ENCODE results near the gene EVL. TPM values are rescaled to one million over a fixed set of nuclear protein-coding genes. Genes with fewer than 3 reads are reported as not detected.

Gene EVL
- total and polyA plus RNA-seq, 2 donors from 2014 or later: 54.8 to 84.1 TPM

DNA sequence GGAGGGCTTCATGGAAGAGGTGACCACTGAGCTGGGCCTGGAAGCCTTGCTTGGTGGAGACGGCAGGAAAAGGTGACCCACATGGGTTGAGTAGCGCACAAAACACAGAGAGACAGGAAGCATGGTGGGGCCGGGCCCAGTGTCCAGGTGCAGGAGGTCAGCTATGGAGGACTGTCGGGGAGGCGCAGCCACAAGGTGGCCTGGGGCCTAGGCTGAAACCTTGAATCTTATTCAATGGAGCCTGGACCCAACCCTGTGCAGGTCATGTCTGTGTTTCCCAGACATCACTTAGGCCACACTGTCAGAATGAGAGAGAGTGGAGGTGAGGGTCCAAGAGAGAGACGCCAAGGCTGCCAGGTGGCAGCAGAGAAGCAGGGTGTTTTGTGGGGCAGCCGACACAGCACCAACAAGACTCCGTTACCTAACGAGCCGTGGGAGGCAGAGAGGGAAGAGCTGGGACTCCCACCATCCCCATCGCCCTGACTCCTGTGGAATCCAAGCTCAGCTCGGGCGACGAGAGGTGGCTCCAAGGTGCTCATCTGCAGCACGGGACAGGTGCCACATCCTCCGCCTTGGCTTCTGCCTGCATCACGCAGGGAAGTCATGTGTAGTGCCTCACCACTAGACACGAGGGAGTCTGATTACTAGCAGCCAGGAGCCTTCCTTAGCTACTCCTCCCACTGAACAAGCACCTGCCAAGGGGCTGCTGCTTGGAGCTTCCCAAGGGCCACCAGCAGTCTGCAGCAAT is 55.5 kb downstream of the EVL start:
- intact Hi-C loops (cut with DNase I): no loop called here
- TF ChIP-seq, protein P1, sequence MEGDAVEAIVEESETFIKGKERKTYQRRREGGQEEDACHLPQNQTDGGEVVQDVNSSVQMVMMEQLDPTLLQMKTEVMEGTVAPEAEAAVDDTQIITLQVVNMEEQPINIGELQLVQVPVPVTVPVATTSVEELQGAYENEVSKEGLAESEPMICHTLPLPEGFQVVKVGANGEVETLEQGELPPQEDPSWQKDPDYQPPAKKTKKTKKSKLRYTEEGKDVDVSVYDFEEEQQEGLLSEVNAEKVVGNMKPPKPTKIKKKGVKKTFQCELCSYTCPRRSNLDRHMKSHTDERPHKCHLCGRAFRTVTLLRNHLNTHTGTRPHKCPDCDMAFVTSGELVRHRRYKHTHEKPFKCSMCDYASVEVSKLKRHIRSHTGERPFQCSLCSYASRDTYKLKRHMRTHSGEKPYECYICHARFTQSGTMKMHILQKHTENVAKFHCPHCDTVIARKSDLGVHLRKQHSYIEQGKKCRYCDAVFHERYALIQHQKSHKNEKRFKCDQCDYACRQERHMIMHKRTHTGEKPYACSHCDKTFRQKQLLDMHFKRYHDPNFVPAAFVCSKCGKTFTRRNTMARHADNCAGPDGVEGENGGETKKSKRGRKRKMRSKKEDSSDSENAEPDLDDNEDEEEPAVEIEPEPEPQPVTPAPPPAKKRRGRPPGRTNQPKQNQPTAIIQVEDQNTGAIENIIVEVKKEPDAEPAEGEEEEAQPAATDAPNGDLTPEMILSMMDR (IDR thresholded peaks at IDR 0.05; ENCODE audit: borderline replicate concordance, extremely low read depth, insufficient read depth): no peak
- peaks cover 0 to 3% (median 2%) of the 10 kb centered on the region in 3 donors for H3K36me3 ChIP-seq (ENCODE audit: control insufficient read depth in 2 of 3, insufficient read depth in 3 of 3, low read length in 3 of 3)
- no peak overlapping the region for H3K27ac ChIP-seq (ENCODE audit: low read depth in 2 of 2, low read length in 2 of 2)
- no peak overlapping the region for H3K4me3 ChIP-seq (ENCODE audit: low read length in 3 of 3)
- no peaks in the 10 kb centered on the region for H3K4me1 ChIP-seq (ENCODE audit: control insufficient read depth in 2 of 3, insufficient read depth in 2 of 3, low read depth in 1 of 3, low read length in 3 of 3)
- no peak for FAIRE-seq
- no peak overlapping the region for H3K9ac ChIP-seq (ENCODE audit: low read length in 3 of 3)
- peak in 1 of 5 donors; percentile 44 for DNase-seq
- H3K9me3 ChIP-seq (ENCODE audit: control insufficient read depth in 2 of 3, insufficient read depth in 1 of 3, low read length in 3 of 3): no peaks in the 10 kb centered on the region
- H3K27me3 ChIP-seq (ENCODE audit: control insufficient read depth, insufficient read depth, low read length): no peaks in the 10 kb centered on the region

DNA sequence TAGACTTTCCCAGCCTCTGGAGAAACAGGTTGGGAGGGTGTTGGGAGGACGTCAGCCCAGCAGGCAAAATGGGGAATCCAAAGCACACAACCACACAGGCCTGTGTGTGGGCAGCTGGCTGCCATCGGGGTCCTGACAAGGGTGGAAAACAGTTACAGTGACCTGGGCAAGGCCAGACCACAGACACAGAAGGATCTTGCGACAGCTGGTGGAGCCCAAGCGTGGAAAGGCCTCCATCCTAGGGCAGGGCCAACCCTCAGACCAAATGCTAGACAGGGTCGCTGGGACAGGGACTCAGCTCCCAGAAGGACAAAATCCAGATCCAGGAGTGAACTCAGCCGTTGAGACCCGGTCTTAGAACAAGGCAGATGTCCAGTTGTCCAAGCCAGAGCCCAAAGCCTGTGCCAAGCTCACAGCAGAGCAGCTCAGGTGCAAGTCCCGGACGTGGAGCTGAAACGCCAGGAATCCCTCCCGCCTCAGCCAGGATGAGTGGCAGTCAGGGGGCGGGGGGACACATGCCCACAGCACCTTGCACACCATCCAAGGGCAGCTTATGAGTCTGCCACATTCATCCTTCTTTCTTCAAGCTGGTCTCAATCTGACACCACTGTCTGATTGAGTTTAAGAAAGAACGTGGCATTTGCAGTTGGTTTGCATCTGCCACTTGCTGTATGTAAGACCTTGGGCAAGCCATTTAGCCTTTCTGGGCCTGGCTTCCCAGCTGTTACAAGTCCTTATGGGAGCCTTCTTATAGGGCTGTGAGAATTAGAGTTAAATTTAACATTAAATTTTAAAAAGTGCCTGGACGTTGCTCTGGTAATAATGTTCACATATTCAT is 56.6 kb downstream of the EVL start:
- Histone ChIP-seq H3K27ac (ENCODE audit: low read depth in 2 of 2, low read length in 2 of 2) (no peak overlapping the region), H3K4me1 (ENCODE audit: control insufficient read depth in 2 of 3, insufficient read depth in 2 of 3, low read depth in 1 of 3, low read length in 3 of 3) (no peaks in the 10 kb centered on the region), H3K9ac (ENCODE audit: low read length in 3 of 3) (no peak overlapping the region), H3K4me3 (ENCODE audit: low read length in 3 of 3) (no peak overlapping the region), H3K27me3 (ENCODE audit: control insufficient read depth, insufficient read depth, low read length) (no peaks in the 10 kb centered on the region), H3K9me3 (ENCODE audit: control insufficient read depth in 2 of 3, insufficient read depth in 1 of 3, low read length in 3 of 3) (no peaks in the 10 kb centered on the region), H3K36me3 (ENCODE audit: control insufficient read depth in 2 of 3, insufficient read depth in 3 of 3, low read length in 3 of 3) (peaks cover 2 to 4% (median 3%) of the 10 kb centered on the region in 3 donors)
- intact Hi-C loops (cut with DNase I): no loop called here
- FAIRE-seq (no peak), DNase-seq (peak in 1 of 5 donors; percentile 51)
- TF ChIP-seq, protein P1 (IDR thresholded peaks at IDR 0.05; ENCODE audit: borderline replicate concordance, extremely low read depth, insufficient read depth): no peak

DNA sequence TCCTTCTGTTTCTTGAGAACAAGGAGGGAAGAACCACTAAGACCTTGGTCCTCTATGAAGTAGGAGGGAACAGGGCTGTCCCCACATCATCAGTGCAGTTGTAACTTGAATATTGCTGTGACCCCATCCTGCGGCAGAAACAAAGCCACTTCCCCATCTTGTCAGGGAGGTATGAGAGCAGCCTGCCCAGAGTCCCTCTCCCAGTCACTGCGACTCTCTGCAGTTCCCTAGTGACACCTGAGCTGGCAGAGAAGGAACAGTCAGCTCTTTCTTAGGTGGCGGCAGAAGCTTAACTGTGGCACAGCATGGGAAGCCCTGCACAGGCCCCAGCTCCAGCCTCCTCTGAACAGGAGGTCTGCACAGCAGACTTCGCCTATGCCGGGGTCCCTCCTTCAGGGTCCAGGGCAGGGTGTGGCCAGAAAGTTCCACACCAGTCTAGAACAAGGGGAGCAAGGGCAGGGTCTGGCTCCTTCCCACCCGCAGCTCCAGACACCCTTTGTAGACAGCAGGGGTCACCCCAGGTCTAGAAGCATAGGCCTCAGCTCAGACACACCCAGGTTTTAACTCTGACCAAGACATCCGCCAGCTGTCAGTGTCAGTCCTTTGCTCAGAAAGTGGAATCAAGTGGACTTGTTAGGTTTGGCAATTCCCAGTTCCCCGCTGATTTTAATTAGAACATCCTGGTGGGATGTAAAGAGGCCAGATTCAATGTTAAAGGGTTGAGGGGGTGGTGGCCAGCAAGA is 57.4 kb downstream of the EVL start:
- TF ChIP-seq, protein P1 (IDR thresholded peaks at IDR 0.05; ENCODE audit: borderline replicate concordance, extremely low read depth, insufficient read depth): no peak
- no peak overlapping the region for H3K27ac ChIP-seq (ENCODE audit: low read depth in 2 of 2, low read length in 2 of 2)
- no peaks in the 10 kb centered on the region for H3K27me3 ChIP-seq (ENCODE audit: control insufficient read depth, insufficient read depth, low read length)
- no peaks in the 10 kb centered on the region for H3K4me1 ChIP-seq (ENCODE audit: control insufficient read depth in 2 of 3, insufficient read depth in 2 of 3, low read depth in 1 of 3, low read length in 3 of 3)
- no peak overlapping the region for H3K9ac ChIP-seq (ENCODE audit: low read length in 3 of 3)
- H3K36me3 ChIP-seq (ENCODE audit: control insufficient read depth in 2 of 3, insufficient read depth in 3 of 3, low read length in 3 of 3): peaks cover 3 to 7% (median 4%) of the 10 kb centered on the region in 3 donors
- FAIRE-seq: no peak
- no peaks in the 10 kb centered on the region for H3K9me3 ChIP-seq (ENCODE audit: control insufficient read depth in 2 of 3, insufficient read depth in 1 of 3, low read length in 3 of 3)
- intact Hi-C loops (cut with DNase I): no loop called here
- H3K4me3 ChIP-seq (ENCODE audit: low read length in 3 of 3): no peak overlapping the region
- peak in 2 of 5 donors; percentile 45 to 62 for DNase-seq
